Measurements from ENCODE around the gene AK5.
"Not testable (repeated sequence)": the region's sequence is repeated elsewhere in the genome, so short reads cannot be mapped to it uniquely, and the experiment has no call there.

AK5 gene

GRCh38 chr1:77506771-77507170 is 225.0 kb downstream of the AK5 start:
- DNase-seq (ENCODE audit: low read depth in 2 of 2): no peak

GRCh38 chr1:77509051-77509492 is 227.3 kb downstream of the AK5 start:
- DNase-seq (ENCODE audit: low read depth in 2 of 2): no peak

- no peak for DNase-seq (ENCODE audit: low read depth in 2 of 2)
These were observed 228.1 kb downstream of the AK5 start for GRCh38 chr1:77509898-77510297.

DNA sequence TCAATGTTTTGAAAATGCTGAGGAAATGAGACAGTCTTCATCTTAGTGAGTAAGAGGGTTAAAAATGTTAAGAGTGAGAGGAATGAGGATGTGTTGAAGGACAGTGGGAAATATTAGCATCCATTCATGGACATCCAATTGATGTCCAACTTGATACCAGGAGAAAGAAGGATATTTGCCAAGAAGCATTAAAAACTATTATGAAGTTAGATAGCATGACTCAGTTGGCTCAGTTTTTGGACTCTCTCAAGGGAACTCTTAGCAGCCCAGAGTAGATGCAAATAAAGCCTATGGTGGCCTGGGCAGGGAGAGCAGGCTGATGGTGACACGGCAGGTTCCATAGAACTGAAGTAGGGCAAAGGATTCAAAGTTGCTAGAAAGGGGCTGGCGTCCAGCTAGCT is 229.6 kb downstream of the AK5 start:
- DNase-seq (ENCODE audit: low read depth in 2 of 2): no peak

DNA sequence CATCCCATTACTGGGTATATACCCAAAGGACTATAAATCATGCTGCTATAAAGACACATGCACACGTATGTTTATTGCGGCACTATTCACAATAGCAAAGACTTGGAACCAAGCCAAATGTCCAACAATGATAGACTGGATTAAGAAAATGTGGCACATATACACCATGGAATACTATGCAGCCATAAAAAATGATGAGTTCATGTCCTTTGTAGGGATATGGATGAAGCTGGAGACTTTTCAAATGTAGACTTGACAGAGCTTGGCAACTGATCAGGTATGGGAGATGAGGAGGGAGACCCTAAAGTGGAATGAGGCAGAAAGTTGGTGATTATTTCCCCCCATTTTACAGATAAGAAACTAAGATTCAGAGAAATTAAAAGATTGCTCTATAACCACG is 230.8 kb downstream of the AK5 start:
- not testable (repeated sequence) for DNase-seq (ENCODE audit: low read depth in 2 of 2)

DNA sequence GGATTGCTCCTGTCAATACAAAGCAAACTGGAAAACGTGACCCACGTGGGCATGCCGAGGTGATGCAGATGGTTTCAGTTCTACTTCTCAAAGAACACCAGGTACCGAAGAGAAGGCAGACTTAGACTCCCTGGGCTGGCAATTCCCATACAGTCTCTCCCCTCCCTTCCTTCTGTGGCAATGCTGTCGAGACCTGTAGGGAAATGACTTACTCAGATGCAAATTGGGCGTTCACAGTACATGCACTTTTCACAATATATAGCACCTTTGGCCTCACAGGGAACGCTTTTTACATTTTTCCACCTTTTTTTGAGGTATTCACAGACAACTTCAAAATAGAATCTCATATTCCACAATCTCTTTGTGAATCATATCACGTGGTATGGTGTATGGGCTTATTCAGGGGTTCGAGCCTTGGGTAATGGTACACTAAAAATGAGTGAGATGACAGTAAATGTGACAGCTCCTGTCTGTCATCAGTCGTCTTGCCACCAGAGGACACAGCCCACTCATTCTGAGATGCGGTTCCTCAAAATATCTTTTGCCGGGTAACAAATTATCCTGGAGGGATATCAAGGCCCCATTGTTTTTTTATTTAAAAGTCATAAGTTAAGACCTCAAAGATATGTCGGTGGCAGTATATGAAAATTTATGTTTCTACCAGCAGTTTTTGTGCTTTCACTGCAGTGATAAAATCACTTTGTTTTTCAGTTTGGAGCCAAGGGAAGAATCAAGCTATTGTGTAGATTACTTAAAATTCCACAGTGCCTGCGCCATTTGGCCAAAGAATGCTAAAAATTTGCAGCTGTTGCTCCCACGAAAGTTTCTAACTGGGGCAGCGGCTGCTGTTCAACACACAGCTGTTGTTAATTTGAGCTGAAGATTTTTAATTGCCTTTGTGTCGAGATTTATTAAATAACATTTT is 232.3 kb downstream of the AK5 start:
- no peak for DNase-seq (ENCODE audit: low read depth in 2 of 2)

- DNase-seq (ENCODE audit: low read depth in 2 of 2): no peak
These were observed 233.3 kb downstream of the AK5 start for GRCh38 chr1:77514921-77515776.

- no peak for DNase-seq (ENCODE audit: low read depth in 2 of 2)
These were observed 234.3 kb downstream of the AK5 start for GRCh38 chr1:77516106-77516505.

DNA sequence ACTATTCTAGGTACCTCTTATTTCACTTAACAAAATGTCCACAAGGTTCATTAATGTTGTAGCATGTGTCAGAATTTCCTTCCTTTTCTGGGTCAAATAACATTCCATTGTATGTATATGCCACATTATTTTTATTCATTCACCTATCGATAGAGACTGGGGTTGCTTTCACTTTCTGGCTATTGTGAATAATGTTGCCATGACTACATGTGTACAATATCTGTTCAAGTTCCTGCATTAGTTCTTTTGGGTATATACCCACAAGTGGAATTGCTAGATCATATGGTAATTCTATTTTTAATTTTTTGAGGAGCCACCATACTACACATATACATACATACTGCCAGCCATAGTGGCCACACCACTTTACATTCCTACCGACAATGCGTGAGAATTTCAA is 242.2 kb downstream of the AK5 start:
- no peak for DNase-seq (ENCODE audit: low read depth in 2 of 2)

DNA sequence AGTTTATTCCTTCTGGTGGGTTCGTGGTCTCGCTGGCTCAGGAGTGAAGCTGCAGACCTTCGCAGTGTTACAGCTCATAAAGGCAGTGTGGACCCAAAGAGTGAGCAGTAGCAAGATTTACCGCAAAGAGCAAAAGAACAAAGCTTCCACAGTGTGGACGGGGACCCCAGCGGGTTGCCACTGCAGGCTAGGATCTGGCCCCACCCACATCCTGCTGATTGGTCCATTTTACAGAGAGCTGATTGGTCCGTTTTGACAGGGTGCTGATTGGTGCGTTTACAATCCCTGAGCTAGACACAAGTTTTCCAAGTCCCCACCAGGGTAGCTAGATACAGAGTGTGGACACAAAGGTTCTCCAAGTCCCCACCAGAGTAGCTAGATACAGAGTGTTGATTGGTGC is 249.3 kb downstream of the AK5 start:
- not testable (repeated sequence) for DNase-seq (ENCODE audit: low read depth in 2 of 2)

DNA sequence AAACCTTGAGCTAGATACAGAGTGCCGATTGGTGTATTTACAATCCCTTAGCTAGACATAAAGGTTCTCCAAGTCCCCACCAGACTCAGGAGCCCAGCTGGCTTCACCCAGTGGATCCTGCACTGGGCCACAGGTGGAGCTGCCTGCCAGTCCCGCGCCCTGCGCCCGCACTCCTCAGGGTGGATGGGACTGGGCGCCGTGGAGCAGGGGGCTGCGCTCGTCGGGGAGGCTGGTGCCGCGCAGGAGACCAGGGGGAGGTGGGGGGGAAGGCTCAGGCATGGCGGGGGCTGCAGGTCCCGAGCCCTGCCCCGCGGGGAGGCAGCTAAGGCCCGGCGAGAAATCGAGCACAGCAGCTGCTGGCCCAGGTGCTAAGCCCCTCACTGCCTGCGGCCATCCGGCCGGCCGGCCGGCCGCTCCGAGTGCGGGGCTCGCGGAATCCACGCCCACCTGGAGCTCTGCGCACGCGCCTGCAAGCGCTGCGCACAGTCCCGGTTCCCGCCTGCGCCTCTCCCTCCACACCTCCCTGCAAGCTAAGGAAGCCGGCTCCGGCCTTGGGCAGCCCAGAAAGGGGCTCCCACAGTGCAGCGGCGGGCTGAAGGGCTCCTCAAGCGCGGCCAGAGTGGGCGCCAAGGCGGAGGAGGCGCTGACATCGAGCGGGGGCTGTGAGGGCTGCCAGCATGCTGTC is 249.9 kb downstream of the AK5 start:
- not testable (repeated sequence) for DNase-seq (ENCODE audit: low read depth in 2 of 2)

- DNase-seq (ENCODE audit: low read depth in 2 of 2): no peak
These were observed 250.8 kb downstream of the AK5 start for GRCh38 chr1:77532641-77533040.

DNA sequence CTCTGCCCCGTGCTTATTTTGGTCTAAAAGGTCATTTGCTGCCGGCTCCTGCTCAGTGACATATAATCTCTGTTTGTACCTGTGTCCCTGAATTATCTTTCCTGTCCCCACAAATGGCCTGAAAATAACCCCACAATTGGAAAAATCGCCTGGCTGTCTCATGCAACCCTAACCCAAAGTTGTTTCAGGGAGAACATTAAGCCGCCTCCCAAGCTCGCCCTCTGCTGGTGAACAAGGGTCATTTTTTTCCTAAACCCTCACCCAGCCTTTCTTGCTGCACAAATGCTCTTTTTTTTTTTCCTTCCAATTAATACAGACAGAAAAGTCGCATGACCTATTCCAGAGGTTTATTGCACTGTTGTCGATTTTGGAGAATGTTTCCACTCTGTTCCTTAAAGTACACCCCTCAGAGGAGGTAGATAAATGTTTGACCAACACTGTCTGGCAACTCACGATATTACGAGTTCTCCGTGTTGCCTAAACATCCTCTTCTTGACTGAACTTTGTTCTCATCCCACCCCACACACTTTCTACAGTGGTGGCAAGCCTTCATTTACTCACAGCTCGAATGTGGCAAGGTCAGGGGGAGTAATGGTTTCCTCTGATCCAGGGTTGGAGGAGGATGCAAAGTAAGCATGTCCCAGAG is 252.0 kb downstream of the AK5 start:
- peak; percentile 20 to 38 for DNase-seq (ENCODE audit: low read depth in 2 of 2)

DNA sequence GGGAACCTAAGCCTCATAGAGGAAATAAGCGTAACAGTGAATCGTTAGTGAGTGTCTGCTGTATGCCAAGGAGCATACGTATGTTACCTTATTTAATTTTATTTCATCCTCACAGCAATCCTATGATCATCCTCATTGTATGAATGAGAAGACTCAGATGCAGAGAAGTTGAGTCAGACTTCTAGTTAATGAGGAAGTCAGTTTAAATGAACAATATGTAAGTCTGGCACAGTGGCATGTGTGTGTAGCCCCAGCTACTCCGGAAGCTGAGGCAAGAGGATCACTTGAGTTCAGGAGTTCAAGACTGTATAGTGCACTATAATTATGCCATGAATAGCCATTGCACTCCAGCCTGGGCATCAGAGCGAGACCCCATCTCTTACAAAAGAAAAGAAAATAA is 252.6 kb downstream of the AK5 start:
- no peak for DNase-seq (ENCODE audit: low read depth in 2 of 2)

DNA sequence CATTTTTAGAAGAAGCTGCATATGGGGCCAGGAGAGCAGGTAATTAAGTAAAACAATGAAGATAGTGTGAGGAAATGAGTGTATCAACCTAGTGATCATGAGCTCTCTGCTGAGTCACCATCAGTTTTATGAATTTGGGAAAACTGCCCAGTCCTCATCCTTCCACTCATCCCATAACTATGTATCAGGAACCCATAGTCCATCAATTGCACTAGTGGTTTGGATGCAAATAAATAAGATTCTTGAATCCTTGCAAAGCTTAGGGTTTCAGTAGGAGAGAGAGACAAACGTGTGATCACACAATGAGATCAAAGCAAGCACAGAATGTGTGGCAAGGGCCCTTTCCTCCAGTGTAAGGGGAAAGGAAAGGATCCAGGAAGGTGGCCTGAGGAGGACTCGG is 255.0 kb downstream of the AK5 start:
- DNase-seq (ENCODE audit: low read depth in 2 of 2): no peak

- no peak for DNase-seq (ENCODE audit: low read depth in 2 of 2)
These were observed 257.2 kb downstream of the AK5 start for GRCh38 chr1:77538956-77539518.

DNA sequence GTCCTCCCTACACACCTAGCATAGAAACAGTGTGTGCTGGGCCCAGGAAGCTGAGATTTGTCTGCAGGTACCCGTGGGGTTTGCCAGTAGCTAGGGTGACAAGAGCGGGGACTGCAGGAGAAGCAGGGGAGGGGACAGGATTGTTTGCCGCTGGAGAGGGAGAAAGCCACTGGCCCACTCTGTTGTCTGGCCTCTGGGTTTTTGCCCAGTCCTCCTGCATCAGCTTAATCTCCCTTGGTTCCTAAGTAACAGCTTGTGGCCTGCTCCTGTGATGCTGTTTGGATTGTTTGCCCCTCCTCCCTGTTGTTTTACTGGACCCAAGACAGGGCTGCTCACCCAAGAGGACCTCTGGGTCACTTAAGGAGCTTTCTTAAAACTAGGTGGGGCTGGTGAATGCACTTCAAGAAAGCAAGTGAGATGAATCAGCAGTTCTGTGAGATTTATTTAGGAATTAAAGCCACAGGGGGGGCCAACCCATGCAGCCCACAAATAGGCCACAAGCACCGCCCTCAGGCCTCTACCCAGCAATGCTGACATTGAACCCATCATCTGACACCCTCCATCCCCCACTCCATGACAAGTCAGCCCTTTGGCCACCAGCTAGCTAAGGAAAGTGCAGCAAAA is 257.8 kb downstream of the AK5 start:
- no peak for DNase-seq (ENCODE audit: low read depth in 2 of 2)

DNA sequence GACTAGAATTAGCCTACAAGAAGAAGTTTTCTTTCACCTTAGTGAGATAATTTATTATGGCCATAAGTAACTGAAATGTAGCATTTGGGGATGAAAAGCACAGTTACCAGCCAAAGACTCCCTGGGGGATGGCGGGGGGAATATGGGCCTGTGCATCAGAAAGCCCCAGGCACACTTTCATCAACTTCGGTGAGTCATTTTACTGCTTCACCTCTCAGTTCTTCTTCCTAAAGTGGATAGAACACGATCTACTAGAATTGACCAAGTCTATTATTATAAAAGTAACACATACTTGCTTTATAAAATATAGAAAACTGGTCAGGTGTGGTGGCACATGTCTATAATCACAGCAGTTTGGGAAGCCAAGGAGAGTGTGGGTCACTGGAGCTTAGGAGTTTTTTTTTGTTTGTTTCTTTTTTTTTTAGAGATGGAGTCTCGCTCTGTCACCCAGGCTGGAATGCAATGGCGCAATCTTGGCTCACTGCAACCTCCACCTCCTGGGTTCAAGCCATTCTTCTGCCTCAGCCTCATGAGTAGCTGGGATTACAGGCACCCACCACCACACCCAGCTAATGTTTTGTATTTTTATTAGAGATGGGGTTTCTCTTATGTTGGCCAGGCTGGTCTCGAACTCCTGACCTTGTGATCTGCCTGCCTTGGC is 258.8 kb downstream of the AK5 start:
- no peak for DNase-seq (ENCODE audit: low read depth in 2 of 2)

DNA sequence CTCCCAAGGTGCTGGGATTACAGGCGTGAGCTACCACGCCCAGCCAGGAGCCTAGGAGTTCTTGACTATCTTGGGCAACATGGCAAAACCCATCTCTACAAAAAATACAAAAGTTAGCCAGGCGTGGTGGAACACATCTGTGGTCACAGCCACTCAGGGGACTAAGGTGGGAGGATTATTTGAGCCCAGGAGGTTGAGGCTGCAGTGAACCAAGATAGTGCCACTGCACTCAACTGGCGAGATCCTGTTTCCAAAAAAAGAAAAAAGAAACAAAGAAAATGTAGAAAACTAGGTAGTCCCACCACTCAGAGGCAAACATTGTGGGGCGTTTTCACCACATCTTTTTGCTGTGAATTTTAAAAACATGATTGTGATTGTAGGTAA is 259.3 kb downstream of the AK5 start:
- no peak for DNase-seq (ENCODE audit: low read depth in 2 of 2)

GRCh38 chr1:77542813-77543420 is 261.1 kb downstream of the AK5 start:
- DNase-seq (ENCODE audit: low read depth in 2 of 2): no peak
